ENCODE measurements around the gene TPSB2. TPM values are rescaled to one million over a fixed set of nuclear protein-coding genes. Genes with fewer than 3 reads are reported as not detected.

TPSB2 gene
- total RNA-seq, 1 donor from 2014 or later, result not detected

DNA sequence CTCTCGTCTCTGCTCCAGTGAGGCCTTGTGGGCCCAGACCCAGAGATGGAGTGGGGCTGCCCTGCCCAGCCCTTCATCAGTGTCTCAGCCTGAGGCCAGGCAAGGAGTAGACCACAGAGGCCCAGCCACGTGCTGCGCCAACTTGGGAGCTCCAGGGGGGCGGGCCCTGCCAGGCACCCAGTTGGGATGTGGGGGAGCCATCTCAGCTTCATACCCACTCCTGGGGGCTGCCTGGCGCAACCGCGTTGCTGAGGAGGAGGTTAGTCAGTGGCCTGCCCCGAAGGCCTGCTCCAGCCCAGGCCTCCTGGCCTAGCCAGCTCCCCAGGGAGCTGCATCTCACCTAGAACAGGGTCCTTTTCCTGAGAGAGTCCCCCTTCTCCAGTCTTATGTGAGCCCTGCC lies 16.8 kb downstream of the TPSB2 start:
- H3K4me3 ChIP-seq, result no peak overlapping the region
- TF ChIP-seq, protein P1, sequence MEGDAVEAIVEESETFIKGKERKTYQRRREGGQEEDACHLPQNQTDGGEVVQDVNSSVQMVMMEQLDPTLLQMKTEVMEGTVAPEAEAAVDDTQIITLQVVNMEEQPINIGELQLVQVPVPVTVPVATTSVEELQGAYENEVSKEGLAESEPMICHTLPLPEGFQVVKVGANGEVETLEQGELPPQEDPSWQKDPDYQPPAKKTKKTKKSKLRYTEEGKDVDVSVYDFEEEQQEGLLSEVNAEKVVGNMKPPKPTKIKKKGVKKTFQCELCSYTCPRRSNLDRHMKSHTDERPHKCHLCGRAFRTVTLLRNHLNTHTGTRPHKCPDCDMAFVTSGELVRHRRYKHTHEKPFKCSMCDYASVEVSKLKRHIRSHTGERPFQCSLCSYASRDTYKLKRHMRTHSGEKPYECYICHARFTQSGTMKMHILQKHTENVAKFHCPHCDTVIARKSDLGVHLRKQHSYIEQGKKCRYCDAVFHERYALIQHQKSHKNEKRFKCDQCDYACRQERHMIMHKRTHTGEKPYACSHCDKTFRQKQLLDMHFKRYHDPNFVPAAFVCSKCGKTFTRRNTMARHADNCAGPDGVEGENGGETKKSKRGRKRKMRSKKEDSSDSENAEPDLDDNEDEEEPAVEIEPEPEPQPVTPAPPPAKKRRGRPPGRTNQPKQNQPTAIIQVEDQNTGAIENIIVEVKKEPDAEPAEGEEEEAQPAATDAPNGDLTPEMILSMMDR (IDR thresholded peaks at IDR 0.05), result no peak
- H3K27ac ChIP-seq, result no peak overlapping the region
- no peaks in the 10 kb centered on the region for H3K9me3 ChIP-seq
- no peaks in the 10 kb centered on the region for H3K4me1 ChIP-seq
- intact Hi-C loops (cut with DNase I), result loop anchor here (10.0 kb wide), 1 partner anchor 52 kb away; no protein-coding TSS in a partner anchor
- DNase-seq (ENCODE audit: low spot score in 2 of 2), result no peak
- H3K27me3 ChIP-seq, result no peaks in the 10 kb centered on the region
- peaks cover 0 to 2% of the 10 kb centered on the region in 2 donors for H3K36me3 ChIP-seq

- intact Hi-C loops (cut with DNase I), result loop anchor here (10.0 kb wide), 1 partner anchor 52 kb away; no protein-coding TSS in a partner anchor
- Histone ChIP-seq H3K36me3 (no peaks in the 10 kb centered on the region), H3K27me3 (no peaks in the 10 kb centered on the region), H3K27ac (no peak overlapping the region), H3K4me1 (no peaks in the 10 kb centered on the region), H3K9me3 (no peaks in the 10 kb centered on the region), H3K4me3 (no peak overlapping the region)
- no peak for DNase-seq (ENCODE audit: low spot score in 2 of 2)
- TF ChIP-seq, protein P1 (IDR thresholded peaks at IDR 0.05), result no peak
Measured at GRCh38 chr16:1212616-1213194, 17.3 kb downstream of the TPSB2 start.

GRCh38 chr16:1211451-1212268 lies 18.3 kb downstream of the TPSB2 start:
- Histone ChIP-seq H3K27me3 (no peaks in the 10 kb centered on the region), H3K36me3 (no peaks in the 10 kb centered on the region), H3K4me1 (no peaks in the 10 kb centered on the region), H3K27ac (no peak overlapping the region), H3K9me3 (no peaks in the 10 kb centered on the region), H3K4me3 (no peak overlapping the region)
- DNase-seq (ENCODE audit: low spot score in 2 of 2), result no peak
- intact Hi-C loops (cut with DNase I), result loop anchor here (10.0 kb wide), 1 partner anchor 53 kb away; no protein-coding TSS in a partner anchor
- TF ChIP-seq, protein P1 (IDR thresholded peaks at IDR 0.05), result no peak

GRCh38 chr16:1210461-1210860 lies 19.5 kb downstream of the TPSB2 start:
- intact Hi-C loops (cut with DNase I), result loop anchor here (10.0 kb wide), 1 partner anchor 54 kb away; no protein-coding TSS in a partner anchor
- no peak for DNase-seq (ENCODE audit: low spot score in 2 of 2)
- TF ChIP-seq, protein P1 (IDR thresholded peaks at IDR 0.05), result no peak

GRCh38 chr16:1209081-1209480 lies 20.9 kb downstream of the TPSB2 start:
- Histone ChIP-seq H3K27me3 (no peaks in the 10 kb centered on the region), H3K9me3 (no peaks in the 10 kb centered on the region), H3K4me3 (no peak overlapping the region), H3K36me3 (no peaks in the 10 kb centered on the region), H3K4me1 (no peaks in the 10 kb centered on the region), H3K27ac (no peak overlapping the region)
- TF ChIP-seq, protein P1 (IDR thresholded peaks at IDR 0.05), result no peak
- no peak for DNase-seq (ENCODE audit: low spot score in 2 of 2)
- intact Hi-C loops (cut with DNase I), result no loop called here

More at GRCh38 chr16:1210461-1210860, 19.5 kb downstream of the TPSB2 start:
- H3K27me3 ChIP-seq, result no peaks in the 10 kb centered on the region
- no peaks in the 10 kb centered on the region for H3K9me3 ChIP-seq
- no peaks in the 10 kb centered on the region for H3K36me3 ChIP-seq
- H3K4me1 ChIP-seq, result no peaks in the 10 kb centered on the region
- H3K4me3 ChIP-seq, result no peak overlapping the region
- H3K27ac ChIP-seq, result no peak overlapping the region

All from ascending aorta (tissue), 2 donors.